ENCODE data around the gene SANBR.
"Not testable (repeated sequence)": the region's sequence is repeated elsewhere in the genome, so short reads cannot be mapped to it uniquely, and the experiment has no call there.

Gene SANBR

DNA sequence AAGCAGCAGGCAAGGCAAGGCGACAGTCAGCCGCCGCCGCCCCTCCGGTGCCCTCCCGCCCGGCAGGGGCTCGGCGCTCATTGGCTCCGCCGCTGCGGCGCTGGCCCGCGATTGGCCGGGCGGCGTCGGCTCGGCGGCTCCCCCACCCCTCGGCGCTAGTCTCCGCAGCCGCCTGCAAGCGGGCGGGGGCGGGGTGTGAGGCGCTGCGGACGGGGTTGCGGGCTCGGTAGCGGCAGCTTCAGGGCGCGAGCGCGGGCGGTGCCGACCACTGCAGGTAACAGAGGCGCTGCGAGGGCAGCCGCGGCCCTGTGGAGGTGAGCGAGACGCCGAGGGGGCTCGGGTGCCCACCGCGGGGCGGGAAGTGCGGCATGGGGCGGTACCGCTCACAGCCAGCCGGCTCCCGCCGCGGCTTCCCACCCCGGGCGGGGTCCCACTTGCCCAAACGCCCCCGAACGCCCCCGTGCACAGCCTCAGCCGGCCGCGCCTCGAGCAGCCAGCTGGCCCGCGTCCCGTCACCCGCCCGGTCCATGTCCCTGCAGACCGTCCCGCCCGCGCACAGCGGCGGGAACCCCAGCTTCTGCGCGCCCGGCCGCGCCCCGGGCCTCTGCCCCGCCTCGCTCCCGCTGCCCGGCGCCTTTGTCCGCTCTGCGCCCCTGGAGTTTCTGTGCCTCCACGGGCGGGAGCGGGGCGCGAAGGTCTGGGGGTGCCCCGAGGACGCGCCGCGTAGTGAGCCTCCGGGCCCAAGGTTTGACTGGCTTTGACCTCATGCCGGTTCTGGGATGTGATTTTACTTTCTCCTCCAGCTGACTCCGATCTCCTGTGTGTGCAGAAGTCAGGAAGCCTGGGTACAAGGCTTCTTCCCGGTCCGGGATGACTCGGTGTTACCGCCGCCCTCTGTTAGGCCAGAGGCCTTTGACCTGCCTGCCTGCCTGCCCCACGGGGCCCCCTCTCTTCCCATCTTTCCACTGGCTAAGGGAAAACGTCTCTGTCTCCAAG is at the start of gene SANBR:
TSS of gene SANBR (plus strand) at position 158 of the 996 bp plus-strand sequence. CDS start 4,480 bp downstream, outside the sequence.
- in situ Hi-C loops (cut with HindIII; ENCODE audit: low sequenced_read_pairs) = no loop called here

GRCh38 chr2:61015976-61016375 is 49.7 kb upstream of the SANBR start:
- in situ Hi-C loops (cut with HindIII; ENCODE audit: low sequenced_read_pairs) = no loop called here

- in situ Hi-C loops (cut with HindIII; ENCODE audit: low sequenced_read_pairs) = no loop called here
Measured at GRCh38 chr2:61016392-61017002, 49.2 kb upstream of the SANBR start.

DNA sequence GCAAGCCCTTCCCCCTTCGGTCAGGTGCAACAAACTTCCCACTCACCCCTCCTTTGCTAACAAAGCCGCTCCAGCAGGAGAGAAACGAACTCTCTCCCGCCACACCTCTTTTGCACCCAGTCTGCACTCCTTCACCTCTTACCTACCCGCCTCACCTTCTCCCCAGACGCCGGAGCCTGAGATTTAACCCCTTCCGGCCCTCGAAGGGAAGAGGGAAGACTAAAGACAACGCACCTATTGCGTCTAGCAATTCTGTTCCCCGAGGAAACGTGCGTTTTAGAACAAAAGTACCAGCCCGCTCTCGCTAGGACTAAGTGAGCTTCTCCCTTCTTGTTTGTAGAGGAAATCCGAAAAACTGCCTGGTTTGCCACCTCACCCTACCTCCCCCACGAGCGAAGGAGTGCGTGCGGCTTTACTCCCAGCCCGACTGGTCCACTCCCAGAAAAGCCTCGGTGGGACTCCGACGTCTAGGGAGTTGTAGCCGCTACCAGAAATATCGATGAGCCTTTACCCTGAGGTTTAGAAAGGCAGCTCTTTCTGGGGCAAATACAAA is 48.6 kb upstream of the SANBR start:
- in situ Hi-C loops (cut with HindIII; ENCODE audit: low sequenced_read_pairs) = no loop called here

DNA sequence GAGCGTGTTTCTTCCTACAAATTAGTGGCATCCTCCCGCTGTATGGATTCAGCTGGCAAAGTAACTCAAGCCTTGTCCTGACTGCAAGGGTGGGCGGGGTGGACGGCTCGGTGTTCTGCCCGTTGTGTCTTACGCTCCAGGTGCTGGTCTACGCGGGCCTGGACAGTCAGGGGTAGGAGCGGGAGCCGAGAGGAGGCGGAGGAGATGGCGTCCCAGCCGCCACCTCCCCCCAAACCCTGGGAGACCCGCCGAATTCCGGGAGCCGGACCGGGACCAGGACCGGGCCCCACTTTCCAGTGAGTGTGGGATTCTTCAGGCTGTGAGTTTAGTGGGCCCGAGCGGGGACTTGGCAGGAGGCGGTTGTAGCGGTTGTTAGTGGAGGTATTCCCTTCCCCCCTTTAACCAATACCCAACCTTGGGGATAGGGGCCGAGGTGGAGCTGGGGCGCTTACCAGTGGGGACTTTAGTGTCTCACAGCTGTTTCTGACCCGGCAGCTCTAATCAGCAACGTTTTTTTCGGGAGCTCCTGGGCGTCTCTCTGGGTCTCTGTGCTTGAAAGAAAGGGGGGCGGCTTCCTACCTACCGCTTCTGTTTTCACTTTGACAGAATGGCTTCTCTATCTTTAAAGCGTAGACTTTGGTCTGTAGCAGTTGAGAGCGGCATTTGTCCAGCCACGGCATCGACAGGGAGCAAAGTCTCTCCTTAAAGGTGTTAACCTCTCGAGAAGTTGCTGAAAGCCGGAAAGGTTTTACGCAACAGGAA is 47.9 kb upstream of the SANBR start, which contains the start of the genes PEX13 and PUS10:
TSS of gene PEX13 (plus strand) at position 165 of the 762 bp plus-strand sequence. CDS start at position 205, 40 bp downstream.
TSS of gene PUS10 (minus strand) at position 700 of the 762 bp plus-strand sequence. CDS start 6,365 bp downstream, outside the sequence.
- in situ Hi-C loops (cut with HindIII; ENCODE audit: low sequenced_read_pairs) = no loop called here

- in situ Hi-C loops (cut with HindIII; ENCODE audit: low sequenced_read_pairs) = no loop called here
Measured at GRCh38 chr2:61018318-61018755, 47.3 kb upstream of the SANBR start.

GRCh38 chr2:61018798-61019197 is 46.9 kb upstream of the SANBR start:
- in situ Hi-C loops (cut with HindIII; ENCODE audit: low sequenced_read_pairs) = no loop called here

DNA sequence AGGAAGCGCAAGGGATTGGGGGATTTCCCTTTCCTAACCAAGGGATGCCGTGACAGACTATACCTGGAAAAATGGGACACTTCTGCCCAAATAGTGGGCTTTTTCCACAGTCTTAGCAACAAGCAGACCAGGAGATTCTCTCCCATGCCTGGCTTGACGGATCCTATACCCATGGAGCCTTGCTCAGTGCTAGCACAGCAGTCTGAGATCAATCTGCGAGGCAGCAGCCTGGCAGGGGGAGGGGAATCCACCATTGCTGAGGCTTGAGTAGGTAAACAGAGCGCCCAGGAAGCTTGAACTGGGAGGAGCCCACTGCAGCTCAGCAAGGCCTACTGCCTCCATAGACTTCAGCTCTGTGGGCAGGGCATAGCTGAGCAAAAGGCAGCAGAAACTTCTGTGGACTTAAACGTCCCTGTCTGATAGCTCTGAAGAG is 44.4 kb upstream of the SANBR start:
- in situ Hi-C loops (cut with HindIII; ENCODE audit: low sequenced_read_pairs) = no loop called here

GRCh38 chr2:61023670-61024069 is 42.0 kb upstream of the SANBR start:
- in situ Hi-C loops (cut with HindIII; ENCODE audit: low sequenced_read_pairs) = no loop called here

DNA sequence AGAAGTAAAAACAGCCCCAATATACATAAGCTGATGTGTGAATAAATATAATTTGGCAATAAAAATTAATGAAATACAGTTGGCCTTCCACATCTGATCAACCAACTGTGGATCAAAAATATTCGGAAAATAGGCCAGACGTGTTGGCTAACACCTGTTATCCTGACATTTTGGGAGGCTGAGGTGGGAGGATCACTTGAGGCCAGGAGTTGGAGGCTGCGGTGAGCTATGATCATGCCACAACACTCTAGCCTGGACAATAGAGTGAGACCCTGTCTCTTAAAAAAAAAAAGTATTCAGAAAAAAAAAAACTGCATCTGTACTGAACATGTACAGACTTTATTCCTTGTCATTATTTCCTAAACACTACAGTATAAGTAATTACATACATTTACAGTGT is 36.1 kb upstream of the SANBR start:
- in situ Hi-C loops (cut with HindIII; ENCODE audit: low sequenced_read_pairs) = no loop called here

GRCh38 chr2:61034592-61034991 is 31.1 kb upstream of the SANBR start:
- in situ Hi-C loops (cut with HindIII; ENCODE audit: low sequenced_read_pairs) = not testable (repeated sequence)

- in situ Hi-C loops (cut with HindIII; ENCODE audit: low sequenced_read_pairs) = not testable (repeated sequence)
Measured at GRCh38 chr2:61036643-61037042, 29.0 kb upstream of the SANBR start.

DNA sequence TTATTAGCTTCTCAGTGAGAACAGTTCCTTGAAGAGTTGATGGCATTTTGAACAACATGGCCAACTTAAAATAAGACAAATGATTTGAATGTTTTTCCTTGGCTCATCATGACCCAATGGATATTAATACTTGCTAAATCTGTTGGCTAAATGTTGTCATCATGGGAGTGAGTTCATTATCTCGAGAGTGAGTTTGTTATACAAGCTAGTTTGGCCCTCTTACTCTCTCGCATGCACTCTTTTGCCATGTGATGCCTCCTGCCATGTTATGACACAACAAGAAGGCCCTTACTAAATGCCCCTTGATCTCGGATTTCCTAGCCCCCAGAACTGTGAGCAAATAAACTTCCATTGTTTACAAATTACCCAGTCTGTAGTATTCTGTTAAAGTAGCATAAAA is 22.9 kb upstream of the SANBR start:
- in situ Hi-C loops (cut with HindIII; ENCODE audit: low sequenced_read_pairs) = no loop called here

- in situ Hi-C loops (cut with HindIII; ENCODE audit: low sequenced_read_pairs) = no loop called here
Measured at GRCh38 chr2:61044636-61045035, 21.0 kb upstream of the SANBR start.

GRCh38 chr2:61045226-61045625 is 20.4 kb upstream of the SANBR start:
- in situ Hi-C loops (cut with HindIII; ENCODE audit: low sequenced_read_pairs) = no loop called here

GRCh38 chr2:61045999-61046398 is 19.7 kb upstream of the SANBR start:
- in situ Hi-C loops (cut with HindIII; ENCODE audit: low sequenced_read_pairs) = no loop called here

- in situ Hi-C loops (cut with HindIII; ENCODE audit: low sequenced_read_pairs) = no loop called here
Measured at GRCh38 chr2:61055557-61055956, 10.1 kb upstream of the SANBR start.

DNA sequence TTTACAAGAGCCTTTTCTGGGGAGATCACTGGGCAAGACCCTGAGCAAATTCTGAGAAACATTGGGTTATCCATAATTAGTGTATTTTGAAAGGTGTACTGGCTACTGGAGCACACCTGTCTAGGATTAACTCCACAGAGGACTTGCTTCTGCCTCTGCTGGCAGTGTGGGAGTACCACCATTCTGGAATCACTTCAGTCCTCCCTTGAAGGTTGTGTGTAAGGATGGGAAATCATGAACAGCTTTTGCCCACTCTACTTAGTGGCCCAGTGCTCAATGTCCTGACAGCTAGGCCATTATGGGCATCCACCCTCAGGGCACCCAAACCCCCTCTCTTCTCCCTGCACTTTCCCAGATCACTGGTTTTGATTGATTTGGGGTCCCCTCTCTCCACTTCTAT is 8.1 kb upstream of the SANBR start:
- in situ Hi-C loops (cut with HindIII; ENCODE audit: low sequenced_read_pairs) = no loop called here

GRCh38 chr2:61059382-61059781 is 6.3 kb upstream of the SANBR start:
- in situ Hi-C loops (cut with HindIII; ENCODE audit: low sequenced_read_pairs) = no loop called here

GRCh38 chr2:61074100-61074499 is 8.4 kb downstream of the SANBR start:
- in situ Hi-C loops (cut with HindIII; ENCODE audit: low sequenced_read_pairs) = no loop called here

GRCh38 chr2:61085883-61086282 is 20.2 kb downstream of the SANBR start:
- in situ Hi-C loops (cut with HindIII; ENCODE audit: low sequenced_read_pairs) = no loop called here

Data from DLD1 (cell line).